Upper lobe of left lung (tissue), 4 donors: ENCODE measurements around the gene KCNJ15.

Experiments used
- POLR2AphosphoS5 ChIP-seq, 2 donors: sonication (generic); formaldehyde crosslinking; IDR thresholded peaks; one replicate each; pipeline ENCODE4 v1.5.1; 2017; ENCODE audit warnings: antibody characterized with exemption in 2 of 2
- TF ChIP-seq, protein P1 (sequence below), 6 experiments: fragments of 450-650 bp in 4 of 6; fragments of 200-600 bp in 2 of 6; sonication (generic) in 2 of 6; IDR thresholded peaks; one replicate each; pipeline ENCODE4 v1.5.1; 2016 to 2019; ENCODE audit warnings: antibody characterized with exemption in 6 of 6

DNA sequence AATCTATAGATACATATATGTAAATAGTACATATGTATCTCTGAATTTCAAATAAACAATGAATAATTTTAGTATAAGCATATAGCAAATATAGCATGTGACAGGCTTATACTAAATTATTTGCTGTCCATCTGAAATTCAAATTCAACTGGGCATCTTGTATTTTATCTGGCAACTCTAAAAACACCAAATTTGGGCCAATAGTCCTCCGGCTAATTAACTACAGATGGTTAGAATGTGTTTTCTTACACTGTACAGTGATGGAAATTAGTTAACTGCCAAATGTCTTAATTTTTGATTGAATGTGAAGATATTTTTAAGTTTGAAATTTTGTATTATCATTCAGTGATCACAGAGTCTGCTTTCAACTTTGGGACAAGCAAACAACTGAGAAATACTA is 30.7 kb downstream of the KCNJ15 start:
- TF ChIP-seq, protein P1, sequence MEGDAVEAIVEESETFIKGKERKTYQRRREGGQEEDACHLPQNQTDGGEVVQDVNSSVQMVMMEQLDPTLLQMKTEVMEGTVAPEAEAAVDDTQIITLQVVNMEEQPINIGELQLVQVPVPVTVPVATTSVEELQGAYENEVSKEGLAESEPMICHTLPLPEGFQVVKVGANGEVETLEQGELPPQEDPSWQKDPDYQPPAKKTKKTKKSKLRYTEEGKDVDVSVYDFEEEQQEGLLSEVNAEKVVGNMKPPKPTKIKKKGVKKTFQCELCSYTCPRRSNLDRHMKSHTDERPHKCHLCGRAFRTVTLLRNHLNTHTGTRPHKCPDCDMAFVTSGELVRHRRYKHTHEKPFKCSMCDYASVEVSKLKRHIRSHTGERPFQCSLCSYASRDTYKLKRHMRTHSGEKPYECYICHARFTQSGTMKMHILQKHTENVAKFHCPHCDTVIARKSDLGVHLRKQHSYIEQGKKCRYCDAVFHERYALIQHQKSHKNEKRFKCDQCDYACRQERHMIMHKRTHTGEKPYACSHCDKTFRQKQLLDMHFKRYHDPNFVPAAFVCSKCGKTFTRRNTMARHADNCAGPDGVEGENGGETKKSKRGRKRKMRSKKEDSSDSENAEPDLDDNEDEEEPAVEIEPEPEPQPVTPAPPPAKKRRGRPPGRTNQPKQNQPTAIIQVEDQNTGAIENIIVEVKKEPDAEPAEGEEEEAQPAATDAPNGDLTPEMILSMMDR (IDR thresholded peaks at IDR 0.05) = no peak
- TF ChIP-seq POLR2AphosphoS5 (IDR thresholded peaks at IDR 0.05) = no peak
